Measurements from ENCODE around the gene TMEM63C. TPM values are rescaled to one million over a fixed set of nuclear protein-coding genes. Genes with fewer than 3 reads are reported as not detected.

TMEM63C gene
- total RNA-seq, 1 experiment from 2014 or later = 5.7 TPM

DNA sequence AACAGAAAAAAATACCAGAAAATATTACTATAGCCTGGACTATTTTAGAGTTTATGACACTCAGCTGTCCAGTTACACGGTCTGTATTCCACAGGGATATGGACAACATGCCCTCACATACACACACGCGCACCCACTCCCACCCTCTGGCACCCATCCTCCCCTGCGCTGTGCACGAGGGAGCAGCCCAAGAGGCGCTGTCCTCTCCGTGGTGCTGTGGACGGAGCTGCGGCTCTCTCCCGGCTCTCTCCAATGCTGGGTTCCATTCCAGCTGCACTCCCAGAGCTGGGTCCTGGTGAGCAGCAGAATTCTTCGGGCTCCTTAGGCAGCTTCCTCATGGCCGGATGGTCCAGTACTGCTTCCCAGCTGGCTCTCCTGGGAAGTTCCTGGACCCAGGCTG lies 95.4 kb downstream of the TMEM63C start:
- H3K4me1 ChIP-seq (ENCODE audit: control insufficient read depth in 1 of 2, insufficient read depth in 2 of 2, low read length in 2 of 2) = no peaks in the 10 kb centered on the region
- no peaks in the 10 kb centered on the region for H3K79me2 ChIP-seq (ENCODE audit: insufficient read depth, low read length)
- ChIA-PET CTCF (no interaction called here), RAD21 (ENCODE audit: low non-redundant PET in 1 of 2, low total read pairs in 2 of 2, uncharacterized antibody in 2 of 2, unreplicated experiment in 2 of 2) (no interaction called here), POLR2A (no interaction called here)
- BruUV-seq (replicated peaks) = no TSS peak
- no peak overlapping the region for H3K4me3 ChIP-seq (replicated peaks in 1 of 2; ENCODE audit: low read depth in 1 of 2, low read length in 2 of 2)
- H3K9me3 ChIP-seq (ENCODE audit: control insufficient read depth in 1 of 2, insufficient read depth in 1 of 2, low read depth in 1 of 2, low read length in 2 of 2) = no peaks in the 10 kb centered on the region
- H3K9ac ChIP-seq (ENCODE audit: low read length) = no peak overlapping the region
- intact Hi-C loops (cut with micrococcal nuclease) = no loop called here
- DNase-seq (ENCODE audit: low read depth, low spot score) (no peak), ATAC-seq (no peak)
- no peak overlapping the region for H3K4me2 ChIP-seq (ENCODE audit: low read length)
- no peaks in the 10 kb centered on the region for H4K20me1 ChIP-seq (ENCODE audit: insufficient read depth)
- no peaks in the 10 kb centered on the region; a peak in 1 of 4 replicates for H3K36me3 ChIP-seq (ENCODE audit: control insufficient read depth in 1 of 2, insufficient read depth in 2 of 2, low read length in 2 of 2)
- no peak overlapping the region for H3K27ac ChIP-seq (ENCODE audit: low read depth, low read length)
- no peak overlapping the region for H2AFZ ChIP-seq (ENCODE audit: low read depth, low read length, poor library complexity, severe bottlenecking)
- TF ChIP-seq ZNF274 (IDR thresholded peaks at IDR 0.05; ENCODE audit: low read depth, low read length) = no peak
- no peak for TF ChIP-seq SIN3A (IDR thresholded peaks at IDR 0.05; ENCODE audit: low read depth)
- TF ChIP-seq, protein P1, sequence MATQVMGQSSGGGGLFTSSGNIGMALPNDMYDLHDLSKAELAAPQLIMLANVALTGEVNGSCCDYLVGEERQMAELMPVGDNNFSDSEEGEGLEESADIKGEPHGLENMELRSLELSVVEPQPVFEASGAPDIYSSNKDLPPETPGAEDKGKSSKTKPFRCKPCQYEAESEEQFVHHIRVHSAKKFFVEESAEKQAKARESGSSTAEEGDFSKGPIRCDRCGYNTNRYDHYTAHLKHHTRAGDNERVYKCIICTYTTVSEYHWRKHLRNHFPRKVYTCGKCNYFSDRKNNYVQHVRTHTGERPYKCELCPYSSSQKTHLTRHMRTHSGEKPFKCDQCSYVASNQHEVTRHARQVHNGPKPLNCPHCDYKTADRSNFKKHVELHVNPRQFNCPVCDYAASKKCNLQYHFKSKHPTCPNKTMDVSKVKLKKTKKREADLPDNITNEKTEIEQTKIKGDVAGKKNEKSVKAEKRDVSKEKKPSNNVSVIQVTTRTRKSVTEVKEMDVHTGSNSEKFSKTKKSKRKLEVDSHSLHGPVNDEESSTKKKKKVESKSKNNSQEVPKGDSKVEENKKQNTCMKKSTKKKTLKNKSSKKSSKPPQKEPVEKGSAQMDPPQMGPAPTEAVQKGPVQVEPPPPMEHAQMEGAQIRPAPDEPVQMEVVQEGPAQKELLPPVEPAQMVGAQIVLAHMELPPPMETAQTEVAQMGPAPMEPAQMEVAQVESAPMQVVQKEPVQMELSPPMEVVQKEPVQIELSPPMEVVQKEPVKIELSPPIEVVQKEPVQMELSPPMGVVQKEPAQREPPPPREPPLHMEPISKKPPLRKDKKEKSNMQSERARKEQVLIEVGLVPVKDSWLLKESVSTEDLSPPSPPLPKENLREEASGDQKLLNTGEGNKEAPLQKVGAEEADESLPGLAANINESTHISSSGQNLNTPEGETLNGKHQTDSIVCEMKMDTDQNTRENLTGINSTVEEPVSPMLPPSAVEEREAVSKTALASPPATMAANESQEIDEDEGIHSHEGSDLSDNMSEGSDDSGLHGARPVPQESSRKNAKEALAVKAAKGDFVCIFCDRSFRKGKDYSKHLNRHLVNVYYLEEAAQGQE (IDR thresholded peaks at IDR 0.05; ENCODE audit: low read depth) = no peak
- H3K27me3 ChIP-seq (ENCODE audit: insufficient read depth, low read length) = no peaks in the 10 kb centered on the region
- no peaks in the 10 kb centered on the region for H3K9me2 ChIP-seq (ENCODE audit: insufficient read depth)

GRCh38 chr14:77278461-77279230 lies 97.0 kb downstream of the TMEM63C start:
- DNase-seq (ENCODE audit: low read depth, low spot score) (no peak), ATAC-seq (peak; percentile 47; the same call in 1 of the 2 replicates)
- Histone ChIP-seq H4K20me1 (ENCODE audit: insufficient read depth) (no peaks in the 10 kb centered on the region), H3K4me2 (ENCODE audit: low read length) (no peak overlapping the region), H3K4me1 (ENCODE audit: control insufficient read depth in 1 of 2, insufficient read depth in 2 of 2, low read length in 2 of 2) (no peaks in the 10 kb centered on the region), H3K9me3 (ENCODE audit: control insufficient read depth in 1 of 2, insufficient read depth in 1 of 2, low read depth in 1 of 2, low read length in 2 of 2) (no peaks in the 10 kb centered on the region), H3K4me3 (replicated peaks in 1 of 2; ENCODE audit: low read depth in 1 of 2, low read length in 2 of 2) (no peak overlapping the region), H2AFZ (ENCODE audit: low read depth, low read length, poor library complexity, severe bottlenecking) (no peak overlapping the region), H3K27me3 (ENCODE audit: insufficient read depth, low read length) (no peaks in the 10 kb centered on the region), H3K27ac (ENCODE audit: low read depth, low read length) (no peak overlapping the region), H3K79me2 (ENCODE audit: insufficient read depth, low read length) (no peaks in the 10 kb centered on the region), H3K9me2 (ENCODE audit: insufficient read depth) (no peaks in the 10 kb centered on the region), H3K36me3 (ENCODE audit: control insufficient read depth in 1 of 2, insufficient read depth in 2 of 2, low read length in 2 of 2) (peaks cover 4 to 6% of the 10 kb centered on the region in 2 experiments; a peak in 3 of 4 replicates), H3K9ac (ENCODE audit: low read length) (no peak overlapping the region)
- TF ChIP-seq CBX3 (IDR thresholded peaks at IDR 0.05; ENCODE audit: low read depth) (no peak), RAD21 (IDR thresholded peaks at IDR 0.05; ENCODE audit: low read depth) (peak; percentile 19; the same call in 1 of the 2 replicates), SP1 (IDR thresholded peaks at IDR 0.05; ENCODE audit: low read depth) (no peak), SIN3A (IDR thresholded peaks at IDR 0.05; ENCODE audit: low read depth) (no peak)
- POLR2A ChIA-PET = no interaction called here
- intact Hi-C loops (cut with micrococcal nuclease) = no loop called here
- RAD21 ChIA-PET (ENCODE audit: low non-redundant PET in 1 of 2, low total read pairs in 2 of 2, uncharacterized antibody in 2 of 2, unreplicated experiment in 2 of 2) = no interaction called here
- no TSS peak for BruUV-seq (replicated peaks)
- CTCF ChIA-PET = interaction anchor here (1.0 kb wide), 1 partner anchor 37 kb away, joined by 4 read pairs; no protein-coding TSS in a partner anchor

Data from HCT116 (cell line).